Measurements from ENCODE around the gene SH2D3A. TPM values are rescaled to one million over a fixed set of nuclear protein-coding genes. Genes with fewer than 3 reads are reported as not detected.

The SH2D3A gene
- total RNA-seq, 1 experiment from 2014 or later = 17.9 TPM

DNA sequence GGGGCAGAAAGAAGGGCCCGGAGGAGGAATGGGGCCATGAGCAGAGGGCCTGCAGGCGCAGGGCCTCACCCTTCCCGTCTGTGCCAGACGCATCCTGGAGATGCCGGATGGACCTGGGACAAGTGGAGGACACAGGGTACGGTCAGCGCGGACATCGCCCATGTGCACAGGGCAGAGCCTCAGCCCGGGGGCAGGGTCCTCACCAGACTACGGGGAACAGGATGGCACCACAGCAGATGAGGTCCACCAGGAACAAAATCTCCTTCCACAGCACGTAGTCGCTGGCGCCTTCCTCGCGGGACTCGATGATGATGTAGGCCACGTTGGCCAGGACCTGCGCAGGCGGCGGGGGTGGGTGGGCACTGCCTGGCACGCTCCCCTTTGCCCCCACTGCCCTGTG, 35.4 kb downstream of the SH2D3A start:
- no peaks in the 10 kb centered on the region; the same call in 1 of the 2 replicates for H3K27me3 Mint-ChIP-seq (ENCODE audit: low read depth)
- Histone ChIP-seq H3K9ac (ENCODE audit: extremely low read depth, insufficient read length, low read length) (no peak overlapping the region), H3K79me2 (ENCODE audit: insufficient read depth, low read length) (no peaks in the 10 kb centered on the region), H3K27me3 (ENCODE audit: insufficient read depth, low read length) (no peaks in the 10 kb centered on the region), H3K56ac (ENCODE audit: insufficient read length, low read depth, low read length) (no peak overlapping the region), H3T11ph (ENCODE audit: low read length) (no peak overlapping the region), H4K5ac (ENCODE audit: insufficient read length, low read depth, low read length) (no peak overlapping the region), H4K8ac (replicated peaks; ENCODE audit: insufficient read length, low read depth, low read length) (no peak overlapping the region), H2BK120ac (ENCODE audit: low read depth, low read length, poor library complexity, severe bottlenecking) (no peak overlapping the region), H3K23me2 (ENCODE audit: insufficient read length, low read depth, low read length, poor library complexity, severe bottlenecking) (peaks cover 13% of the 10 kb centered on the region), H2AK5ac (ENCODE audit: insufficient read length, low read length) (no peak overlapping the region), H4K91ac (ENCODE audit: insufficient read length, low read depth, low read length) (no peak overlapping the region), H3K4me2 (ENCODE audit: insufficient read depth, insufficient read length, low read length) (no peak overlapping the region), H2BK20ac (ENCODE audit: low read depth, low read length, poor library complexity, severe bottlenecking) (no peak overlapping the region), H3K4ac (ENCODE audit: low read depth, low read length) (no peak overlapping the region), H3K18ac (ENCODE audit: insufficient read length, low read depth, low read length) (no peak overlapping the region), H4K20me1 (ENCODE audit: control insufficient read depth, insufficient read depth, insufficient read length) (peaks cover 2% of the 10 kb centered on the region), H3K9me3 (ENCODE audit: control insufficient read depth, low read depth, low read length) (no peaks in the 10 kb centered on the region), H3K14ac (ENCODE audit: insufficient read depth, low read length) (no peak overlapping the region), H3K27ac (ENCODE audit: insufficient read length, low read depth, low read length) (no peak overlapping the region), H3K23ac (ENCODE audit: insufficient read length, low read depth, low read length) (no peak overlapping the region), H3K79me1 (ENCODE audit: insufficient read depth, low read depth, low read length, poor library complexity, severe bottlenecking) (no peaks in the 10 kb centered on the region), H2BK12ac (ENCODE audit: insufficient read length, low read depth, low read length) (no peak overlapping the region), H3K4me1 (ENCODE audit: insufficient read depth, low read length) (no peaks in the 10 kb centered on the region; the same call in 1 of the 2 replicates), H2BK15ac (ENCODE audit: low read depth, low read length) (no peak overlapping the region), H2AFZ (ENCODE audit: low read length) (no peak overlapping the region), H2BK5ac (ENCODE audit: insufficient read length, low read length) (no peak overlapping the region)
- no peak overlapping the region for H3K4me3 Mint-ChIP-seq
- peaks cover 5 to 16% (median 12%) of the 10 kb centered on the region in 3 experiments for H3K36me3 Mint-ChIP-seq (ENCODE audit: insufficient read depth in 1 of 3, low read depth in 3 of 3)
- WGBS (ENCODE audit: extremely low coverage, insufficient read length, low lambda C conversion rate) = no CpG with 5 or more reads among the region's 22 CpGs
- no peak for TF ChIP-seq CTCF (conservative IDR thresholded peaks at IDR 0.05)
- no peaks in the 10 kb centered on the region for H3K9me3 Mint-ChIP-seq
- no peak overlapping the region for H3K27ac Mint-ChIP-seq
- peaks cover 17 to 28% of the 10 kb centered on the region in 2 experiments for H3K4me1 Mint-ChIP-seq
- peak; percentile 25 for DNase-seq
